DMS 273 (cell line): ENCODE data around the gene SDC1.
A peak's percentile ranks its signal among the peaks of the same experiment; 100 is the strongest.

ENCODE experiments used
- DNase-seq: peaks from one replicate; lab custom pipeline; 2025; ENCODE audit not compliant: unreplicated experiment; lab: John Stamatoyannopoulos, UW

The SDC1 gene

GRCh38 chr2:20215183-20216040, 9.5 kb downstream of the SDC1 start:
- no peak for DNase-seq

- DNase-seq = no peak
These were observed 10.3 kb downstream of the SDC1 start for GRCh38 chr2:20214566-20215182.

GRCh38 chr2:20213651-20214565, 11.0 kb downstream of the SDC1 start:
- no peak for DNase-seq

- no peak for DNase-seq
These were observed 11.9 kb downstream of the SDC1 start for GRCh38 chr2:20212871-20213503.

- DNase-seq = peak; percentile 56
These were observed 12.5 kb downstream of the SDC1 start for GRCh38 chr2:20212459-20212870.

- no peak for DNase-seq
These were observed 13.0 kb downstream of the SDC1 start for GRCh38 chr2:20211860-20212458.

- no peak for DNase-seq
These were observed 13.5 kb downstream of the SDC1 start for GRCh38 chr2:20211420-20211819.

GRCh38 chr2:20210462-20210861, 14.5 kb downstream of the SDC1 start:
- no peak for DNase-seq

GRCh38 chr2:20209373-20210109, 15.4 kb downstream of the SDC1 start:
- DNase-seq = no peak

GRCh38 chr2:20208476-20208859, 16.5 kb downstream of the SDC1 start:
- DNase-seq = no peak

- DNase-seq = no peak
These were observed 17.9 kb downstream of the SDC1 start for GRCh38 chr2:20207051-20207450.

GRCh38 chr2:20205915-20206524, 18.9 kb downstream of the SDC1 start:
- no peak for DNase-seq

- no peak for DNase-seq
These were observed 19.9 kb downstream of the SDC1 start for GRCh38 chr2:20205069-20205468.

GRCh38 chr2:20203521-20204225, 21.3 kb downstream of the SDC1 start:
- no peak for DNase-seq

GRCh38 chr2:20203072-20203471, 21.9 kb downstream of the SDC1 start:
- DNase-seq = no peak

GRCh38 chr2:20201671-20202070, 23.3 kb downstream of the SDC1 start:
- no peak for DNase-seq

- DNase-seq = no peak
These were observed 24.0 kb downstream of the SDC1 start for GRCh38 chr2:20200697-20201555.
